A549 treated with CpdA at 1 μM for 4 hours (cell line): ENCODE measurements around the gene FCRLA. TPM values are rescaled to one million over a fixed set of nuclear protein-coding genes. Genes with fewer than 3 reads are reported as not detected.

Experiments
- total RNA-seq: library from RNA; stranded (reverse); fragments of 200-300 nt; extraction: Qiagen RNA extraction; gene quantifications from 5 replicates; pipeline ENCODE4 v1.2.3, GENCODE V29; 2022; ENCODE audit warnings: low read depth

Gene FCRLA
- 0.03 TPM in 1 of 5 replicates, not detected in the others for total RNA-seq

GRCh38 chr1:161706482-161707347, at the start of gene FCRLA:
Gene FCRLA (plus strand): TSS chr1:161707229. CDS start chr1:161707265, 36 bp downstream.

GRCh38 chr1:161662684-161663339, 44.2 kb upstream of the FCRLA start, which contains the start of gene FCGR2B:
Gene FCGR2B (plus strand): TSS chr1:161663143. CDS start chr1:161663242, 99 bp downstream.

GRCh38 chr1:161720956-161721737, 14.1 kb downstream of the FCRLA start, which contains the start of gene FCRLB:
Gene FCRLB (plus strand): TSS chr1:161721544. CDS start chr1:161722673, 1,129 bp downstream.

GRCh38 chr1:161749509-161750407, 42.7 kb downstream of the FCRLA start, which contains the start of gene DUSP12:
Gene DUSP12 (plus strand): TSS chr1:161749786. CDS start chr1:161749802, 16 bp downstream.

Other genes starting within 250 kb of the FCRLA start
- not detected in 5 replicates for gene FCGR2A, start 201.8 kb upstream of the FCRLA start, total RNA-seq
- gene HSPA6, start 182.7 kb upstream of the FCRLA start, total RNA-seq: 1.4 to 11.8 TPM (median 3.5 TPM) in 5 replicates
- gene FCGR3A, start 157.4 kb upstream of the FCRLA start, total RNA-seq: not detected in 5 replicates
- not detected in 5 replicates for gene FCGR3B, start 76.1 kb upstream of the FCRLA start, total RNA-seq
- gene FCGR2B, start 44.1 kb upstream of the FCRLA start, total RNA-seq: not detected in 5 replicates
- 1.2 to 1.9 TPM (median 1.7 TPM) in 5 replicates for gene FCRLB, start 14.3 kb downstream of the FCRLA start, total RNA-seq
- gene DUSP12, start 42.6 kb downstream of the FCRLA start, total RNA-seq: 43.7 to 53.6 TPM (median 44.5 TPM) in 5 replicates
- gene ATF6, start 59.1 kb downstream of the FCRLA start, total RNA-seq: 11.4 to 13.5 TPM (median 12.3 TPM) in 5 replicates